ENCODE results near the gene HS3ST4. TPM values are rescaled to one million over a fixed set of nuclear protein-coding genes. Genes with fewer than 3 reads are reported as not detected.
A peak's percentile ranks its signal among the peaks of the same experiment; 100 is the strongest.

Gene HS3ST4
- total and polyA plus RNA-seq, 9 donors = 0.04 to 0.81 (median 0.15) TPM; not detected in 3

- no peaks in the 10 kb centered on the region for H3K27me3 ChIP-seq (ENCODE audit: control insufficient read depth, insufficient read depth, low read length)
- 100% methylated on average over 1 of the region's 2 CpGs for WGBS (ENCODE audit: insufficient coverage)
- no peak overlapping the region for H3K27ac ChIP-seq (ENCODE audit: low read length)
- no peak overlapping the region for H3K4me3 ChIP-seq (ENCODE audit: low read length)
- no peaks in the 10 kb centered on the region for H3K36me3 ChIP-seq (ENCODE audit: control insufficient read depth, insufficient read depth, low read length)
- no peaks in the 10 kb centered on the region for H3K9me3 ChIP-seq (replicated peaks; ENCODE audit: control insufficient read depth, low read depth, low read length)
- no peak for DNase-seq
- no peaks in the 10 kb centered on the region for H3K4me1 ChIP-seq (ENCODE audit: control insufficient read depth, insufficient read depth, low read length)
These were observed 267.5 kb downstream of the HS3ST4 start for GRCh38 chr16:25959221-25959620.

DNA sequence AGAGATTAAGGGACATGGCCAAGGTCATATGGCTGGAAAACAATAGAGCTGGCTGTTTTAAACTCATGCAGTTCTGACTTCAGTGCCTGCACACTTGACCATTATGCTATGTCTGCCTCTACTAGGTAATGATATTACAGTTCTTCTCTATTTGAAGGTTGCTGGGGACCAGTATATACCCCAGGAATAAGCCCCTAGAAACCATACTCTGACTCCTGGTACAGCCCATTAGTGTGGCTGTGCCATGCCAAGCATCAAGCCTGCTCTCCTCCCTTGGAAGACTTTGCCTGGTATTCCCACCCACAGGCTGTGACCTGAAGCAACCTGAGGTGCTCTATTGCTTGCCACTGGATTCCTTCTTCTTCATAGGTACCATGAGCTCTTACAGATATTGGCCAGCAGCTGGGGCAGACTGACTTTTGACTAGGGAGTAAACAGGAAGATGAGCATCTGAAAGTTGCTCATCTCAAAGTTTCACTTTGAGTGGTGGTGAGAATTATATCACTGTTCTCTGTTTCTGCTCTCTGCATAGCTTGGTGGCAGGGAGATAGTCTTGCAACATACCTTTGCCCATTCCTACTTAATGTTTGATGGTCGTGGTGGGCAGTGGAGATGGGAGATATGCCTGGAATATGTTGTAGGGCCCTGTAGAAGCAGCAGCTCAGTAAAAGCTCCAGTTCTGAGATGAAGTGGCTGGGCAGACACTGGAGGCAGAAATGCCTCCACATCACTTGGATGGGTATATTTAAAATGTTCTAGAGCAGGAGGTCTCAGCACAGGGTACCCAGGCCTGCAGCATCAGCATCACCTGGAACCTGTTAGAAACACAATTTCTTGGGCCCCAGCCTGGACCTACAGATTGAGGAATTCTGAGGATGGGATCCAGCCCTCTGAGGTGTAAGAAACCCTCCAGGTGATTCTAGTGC is 274.7 kb downstream of the HS3ST4 start:
- no peak for DNase-seq
- WGBS (ENCODE audit: insufficient coverage) = 83% methylated on average over 1 of the region's 1 CpG
- Histone ChIP-seq H3K4me3 (ENCODE audit: low read length) (no peak overlapping the region), H3K4me1 (ENCODE audit: control insufficient read depth, insufficient read depth, low read length) (no peaks in the 10 kb centered on the region), H3K9me3 (replicated peaks; ENCODE audit: control insufficient read depth, low read depth, low read length) (no peaks in the 10 kb centered on the region), H3K27me3 (ENCODE audit: control insufficient read depth, insufficient read depth, low read length) (no peaks in the 10 kb centered on the region), H3K27ac (ENCODE audit: low read length) (no peak overlapping the region), H3K36me3 (ENCODE audit: control insufficient read depth, insufficient read depth, low read length) (no peaks in the 10 kb centered on the region)

DNA sequence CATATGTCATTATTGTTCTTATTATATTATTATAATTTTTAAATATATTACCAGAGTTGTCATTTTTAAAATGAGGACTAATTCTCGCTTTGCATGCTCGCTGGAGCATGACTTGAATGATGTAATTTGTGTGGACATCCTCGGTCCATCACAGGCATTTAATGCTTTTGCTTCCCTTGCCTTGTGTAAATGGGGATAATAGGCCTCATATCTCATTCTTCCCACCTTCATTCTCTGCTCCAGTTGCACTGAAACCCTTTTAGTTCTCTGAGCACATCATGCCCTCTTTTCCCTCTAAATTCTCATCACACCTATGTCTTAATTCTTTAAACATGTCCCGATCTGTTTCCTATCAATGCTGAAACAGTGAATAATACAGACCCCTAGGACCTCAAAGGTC is 285.4 kb downstream of the HS3ST4 start:
- H3K27ac ChIP-seq (ENCODE audit: low read length) = no peak overlapping the region
- no peaks in the 10 kb centered on the region for H3K36me3 ChIP-seq (ENCODE audit: control insufficient read depth, insufficient read depth, low read length)
- H3K4me3 ChIP-seq (ENCODE audit: low read length) = no peak overlapping the region
- no CpG with 5 or more reads among the region's 4 CpGs for WGBS (ENCODE audit: insufficient coverage)
- DNase-seq = no peak
- no peaks in the 10 kb centered on the region for H3K27me3 ChIP-seq (ENCODE audit: control insufficient read depth, insufficient read depth, low read length)
- no peaks in the 10 kb centered on the region for H3K4me1 ChIP-seq (ENCODE audit: control insufficient read depth, insufficient read depth, low read length)
- H3K9me3 ChIP-seq (replicated peaks; ENCODE audit: control insufficient read depth, low read depth, low read length) = no peaks in the 10 kb centered on the region

DNA sequence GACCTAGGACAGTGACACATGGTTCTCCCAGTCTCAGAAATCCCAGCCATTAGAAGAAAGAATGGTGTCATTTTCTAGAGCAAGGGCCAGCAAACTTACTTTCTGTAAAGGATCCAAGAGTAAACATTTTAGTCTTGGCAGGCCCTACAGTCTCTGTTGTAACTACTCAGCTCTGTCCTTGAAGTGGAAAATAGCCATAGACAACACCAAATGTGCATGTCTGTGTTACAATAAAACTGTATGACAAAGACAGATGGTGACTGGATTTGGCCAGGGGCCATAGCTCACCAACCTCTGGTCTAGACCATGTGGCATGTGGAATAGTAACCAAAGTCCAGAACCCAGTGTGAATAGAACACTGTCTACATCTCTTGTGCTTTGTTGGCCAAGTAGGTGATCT is 286.5 kb downstream of the HS3ST4 start:
- no peaks in the 10 kb centered on the region for H3K36me3 ChIP-seq (ENCODE audit: control insufficient read depth, insufficient read depth, low read length)

GRCh38 chr16:25988084-25988483 is 296.3 kb downstream of the HS3ST4 start:
- H3K4me3 ChIP-seq (ENCODE audit: low read length) = no peak overlapping the region
- DNase-seq = no peak
- no peaks in the 10 kb centered on the region for H3K27me3 ChIP-seq (ENCODE audit: control insufficient read depth, insufficient read depth, low read length)
- H3K4me1 ChIP-seq (ENCODE audit: control insufficient read depth, insufficient read depth, low read length) = no peaks in the 10 kb centered on the region
- no peak overlapping the region for H3K27ac ChIP-seq (ENCODE audit: low read length)
- 39% methylated on average over 3 of the region's 6 CpGs for WGBS (ENCODE audit: insufficient coverage)
- H3K9me3 ChIP-seq (replicated peaks; ENCODE audit: control insufficient read depth, low read depth, low read length) = no peaks in the 10 kb centered on the region
- no peaks in the 10 kb centered on the region for H3K36me3 ChIP-seq (ENCODE audit: control insufficient read depth, insufficient read depth, low read length)

More for the DNA sequence above, 286.5 kb downstream of the HS3ST4 start:
- H3K4me1 ChIP-seq (ENCODE audit: control insufficient read depth, insufficient read depth, low read length) = no peaks in the 10 kb centered on the region
- H3K9me3 ChIP-seq (replicated peaks; ENCODE audit: control insufficient read depth, low read depth, low read length) = no peaks in the 10 kb centered on the region
- no peaks in the 10 kb centered on the region for H3K27me3 ChIP-seq (ENCODE audit: control insufficient read depth, insufficient read depth, low read length)
- no peak overlapping the region for H3K27ac ChIP-seq (ENCODE audit: low read length)
- DNase-seq = peak; percentile 76
- H3K4me3 ChIP-seq (ENCODE audit: low read length) = no peak overlapping the region

DNA sequence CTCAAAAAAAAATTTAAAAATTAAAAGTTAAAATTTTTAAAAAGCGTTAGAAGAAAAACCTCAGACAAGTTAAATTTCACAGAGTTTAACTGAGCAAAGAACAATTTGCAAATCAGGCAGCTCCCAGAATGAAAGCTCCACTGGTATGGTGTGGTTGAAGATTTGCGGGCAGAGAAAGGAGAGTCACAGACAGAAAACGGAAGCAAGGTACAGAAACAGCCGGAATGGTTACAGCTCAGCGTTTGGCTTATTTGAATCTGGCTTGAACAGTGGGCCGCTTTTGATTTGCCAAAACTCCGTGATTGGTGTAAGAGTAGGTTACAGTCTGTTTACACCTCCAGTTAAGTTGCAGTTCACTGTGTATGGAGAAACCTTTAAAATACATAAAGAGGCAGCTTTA is 297.1 kb downstream of the HS3ST4 start:
- Histone ChIP-seq H3K36me3 (ENCODE audit: control insufficient read depth, insufficient read depth, low read length) (no peaks in the 10 kb centered on the region), H3K4me1 (ENCODE audit: control insufficient read depth, insufficient read depth, low read length) (no peaks in the 10 kb centered on the region), H3K27me3 (ENCODE audit: control insufficient read depth, insufficient read depth, low read length) (no peaks in the 10 kb centered on the region), H3K9me3 (replicated peaks; ENCODE audit: control insufficient read depth, low read depth, low read length) (no peaks in the 10 kb centered on the region), H3K27ac (ENCODE audit: low read length) (no peak overlapping the region), H3K4me3 (ENCODE audit: low read length) (no peak overlapping the region)
- no peak for DNase-seq
- 65% methylated on average over 4 of the region's 7 CpGs for WGBS (ENCODE audit: insufficient coverage)

DNA sequence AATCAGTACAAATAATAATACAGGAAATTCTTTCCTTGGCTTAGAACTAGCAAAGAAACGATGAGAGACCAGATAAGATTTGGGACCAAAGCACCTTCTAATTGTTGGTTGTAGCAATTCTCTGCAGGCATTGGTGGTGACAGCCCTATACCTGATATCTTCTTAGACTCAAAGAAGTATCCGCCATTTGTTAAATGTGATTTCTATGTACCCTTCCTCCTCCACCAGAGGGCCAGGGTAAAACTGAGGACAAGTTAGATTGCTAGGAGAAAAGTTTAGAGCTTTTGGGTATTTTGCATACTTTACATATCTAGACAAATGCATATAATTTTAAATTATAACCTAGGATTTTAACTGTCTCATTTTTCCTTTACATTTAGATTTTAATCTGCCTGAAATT is 304.3 kb downstream of the HS3ST4 start:
- H3K27ac ChIP-seq (ENCODE audit: low read length) = no peak overlapping the region
- H3K9me3 ChIP-seq (replicated peaks; ENCODE audit: control insufficient read depth, low read depth, low read length) = no peaks in the 10 kb centered on the region
- no peak for DNase-seq
- no peaks in the 10 kb centered on the region for H3K36me3 ChIP-seq (ENCODE audit: control insufficient read depth, insufficient read depth, low read length)
- no peaks in the 10 kb centered on the region for H3K4me1 ChIP-seq (ENCODE audit: control insufficient read depth, insufficient read depth, low read length)
- no peak overlapping the region for H3K4me3 ChIP-seq (ENCODE audit: low read length)
- H3K27me3 ChIP-seq (ENCODE audit: control insufficient read depth, insufficient read depth, low read length) = no peaks in the 10 kb centered on the region
- WGBS (ENCODE audit: insufficient coverage) = no CpG with 5 or more reads among the region's 2 CpGs

- no peaks in the 10 kb centered on the region for H3K36me3 ChIP-seq (ENCODE audit: control insufficient read depth, insufficient read depth, low read length)
- no peaks in the 10 kb centered on the region for H3K4me1 ChIP-seq (ENCODE audit: control insufficient read depth, insufficient read depth, low read length)
- WGBS (ENCODE audit: insufficient coverage) = 75% methylated on average over 3 of the region's 5 CpGs
- no peaks in the 10 kb centered on the region for H3K9me3 ChIP-seq (replicated peaks; ENCODE audit: control insufficient read depth, low read depth, low read length)
- H3K27ac ChIP-seq (ENCODE audit: low read length) = no peak overlapping the region
- no peak overlapping the region for H3K4me3 ChIP-seq (ENCODE audit: low read length)
- no peaks in the 10 kb centered on the region for H3K27me3 ChIP-seq (ENCODE audit: control insufficient read depth, insufficient read depth, low read length)
- no peak for DNase-seq
These were observed 313.6 kb downstream of the HS3ST4 start for GRCh38 chr16:26005336-26005735.

DNA sequence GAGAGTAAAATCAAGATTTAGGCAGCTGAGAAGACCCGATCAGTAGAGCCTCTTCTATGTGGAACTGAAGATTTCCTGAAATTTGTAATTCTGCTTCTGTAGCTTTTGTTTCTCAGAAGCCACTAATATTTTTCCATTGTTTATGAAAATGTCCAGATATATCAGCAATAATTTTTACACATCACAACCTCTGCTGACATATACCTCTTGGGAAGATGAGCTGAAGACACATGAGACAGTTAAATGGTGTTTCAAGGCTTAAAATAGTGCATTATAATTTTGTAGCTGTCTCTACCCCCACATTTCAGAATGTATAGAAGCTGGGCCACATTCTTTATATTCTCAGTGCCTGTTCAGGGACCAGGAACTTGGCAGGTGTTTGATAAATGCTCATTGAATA is 320.6 kb downstream of the HS3ST4 start:
- no peaks in the 10 kb centered on the region for H3K27me3 ChIP-seq (ENCODE audit: control insufficient read depth, insufficient read depth, low read length)
- no peaks in the 10 kb centered on the region for H3K4me1 ChIP-seq (ENCODE audit: control insufficient read depth, insufficient read depth, low read length)
- H3K9me3 ChIP-seq (replicated peaks; ENCODE audit: control insufficient read depth, low read depth, low read length) = peaks cover 5% of the 10 kb centered on the region
- H3K4me3 ChIP-seq (ENCODE audit: low read length) = no peak overlapping the region
- no peak overlapping the region for H3K27ac ChIP-seq (ENCODE audit: low read length)
- 80% methylated on average over 1 of the region's 1 CpG for WGBS (ENCODE audit: insufficient coverage)
- no peak for DNase-seq
- H3K36me3 ChIP-seq (ENCODE audit: control insufficient read depth, insufficient read depth, low read length) = no peaks in the 10 kb centered on the region

GRCh38 chr16:26015776-26016175 is 324.0 kb downstream of the HS3ST4 start:
- WGBS (ENCODE audit: insufficient coverage) = 100% methylated on average over 1 of the region's 3 CpGs
- no peak for DNase-seq
- no peak overlapping the region for H3K27ac ChIP-seq (ENCODE audit: low read length)
- H3K27me3 ChIP-seq (ENCODE audit: control insufficient read depth, insufficient read depth, low read length) = peaks cover 2% of the 10 kb centered on the region
- no peak overlapping the region for H3K4me3 ChIP-seq (ENCODE audit: low read length)
- H3K36me3 ChIP-seq (ENCODE audit: control insufficient read depth, insufficient read depth, low read length) = no peaks in the 10 kb centered on the region
- no peaks in the 10 kb centered on the region for H3K4me1 ChIP-seq (ENCODE audit: control insufficient read depth, insufficient read depth, low read length)
- H3K9me3 ChIP-seq (replicated peaks; ENCODE audit: control insufficient read depth, low read depth, low read length) = peaks cover 5% of the 10 kb centered on the region

Data from muscle of leg (tissue), 11 donors.